CD4-positive, alpha-beta T cell treated with Interleukin-2 at 100 ng/mL for 4 hours (primary cell): ENCODE measurements around the gene MLF1.
"Not testable (repeated sequence)": the region's sequence is repeated elsewhere in the genome, so short reads cannot be mapped to it uniquely, and the experiment has no call there.

Experiments used
- DNase-seq: peaks from one replicate; pipeline ENCODE4 v3.0.0-alpha.2; 2020; ENCODE audit warnings: low spot score

MLF1 gene, protein sequence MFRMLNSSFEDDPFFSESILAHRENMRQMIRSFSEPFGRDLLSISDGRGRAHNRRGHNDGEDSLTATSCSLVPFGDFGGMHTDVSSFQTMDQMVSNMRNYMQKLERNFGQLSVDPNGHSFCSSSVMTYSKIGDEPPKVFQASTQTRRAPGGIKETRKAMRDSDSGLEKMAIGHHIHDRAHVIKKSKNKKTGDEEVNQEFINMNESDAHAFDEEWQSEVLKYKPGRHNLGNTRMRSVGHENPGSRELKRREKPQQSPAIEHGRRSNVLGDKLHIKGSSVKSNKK

GRCh38 chr3:158570999-158571702 is at the start of gene MLF1:
Gene MLF1, plus strand, starts transcription at chr3:158571194. Its CDS starts 107 bp downstream, at chr3:158571301.
- peak; percentile 90 for DNase-seq

DNA sequence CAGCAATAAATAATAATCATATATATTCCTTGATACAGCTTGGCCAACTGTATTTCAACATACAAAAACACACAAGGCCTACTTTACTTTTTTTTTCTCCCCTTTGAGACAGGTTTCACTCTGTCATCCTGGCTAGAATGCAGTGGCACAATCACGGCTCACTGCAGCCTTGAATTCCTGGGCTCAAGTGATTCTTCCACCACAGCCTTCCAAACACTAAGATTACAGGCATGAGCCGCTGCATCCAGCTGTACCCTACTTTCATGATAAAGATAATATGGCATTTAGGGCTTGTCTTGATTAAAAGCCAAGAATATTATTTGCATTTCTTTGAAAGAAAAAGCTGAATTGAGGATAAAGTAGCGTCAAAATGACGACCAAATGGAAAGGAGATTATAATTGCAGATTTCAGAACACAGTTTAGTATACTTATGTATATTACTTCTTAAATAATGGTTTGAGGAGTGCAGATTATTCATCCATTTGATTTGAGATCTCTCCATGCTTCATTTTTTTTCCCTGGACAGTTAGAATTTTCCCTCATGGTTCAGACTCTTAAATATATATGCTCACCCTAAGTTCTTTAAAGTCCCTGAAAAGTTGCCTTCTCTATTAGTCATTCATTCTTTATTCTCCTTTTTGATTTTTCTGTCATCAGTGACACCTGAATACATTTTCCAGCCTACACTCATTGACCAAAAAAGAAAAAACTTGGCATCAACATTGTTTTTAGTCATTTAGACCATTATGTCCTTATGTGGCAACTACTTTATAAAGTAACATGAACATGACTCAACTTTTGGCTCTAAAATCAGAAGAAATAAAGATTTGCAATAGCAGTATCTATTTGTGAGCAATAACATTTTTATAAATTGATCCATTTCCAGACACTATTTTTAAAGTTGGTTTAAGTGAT is 48.5 kb upstream of the MLF1 start:
- no peak for DNase-seq

DNA sequence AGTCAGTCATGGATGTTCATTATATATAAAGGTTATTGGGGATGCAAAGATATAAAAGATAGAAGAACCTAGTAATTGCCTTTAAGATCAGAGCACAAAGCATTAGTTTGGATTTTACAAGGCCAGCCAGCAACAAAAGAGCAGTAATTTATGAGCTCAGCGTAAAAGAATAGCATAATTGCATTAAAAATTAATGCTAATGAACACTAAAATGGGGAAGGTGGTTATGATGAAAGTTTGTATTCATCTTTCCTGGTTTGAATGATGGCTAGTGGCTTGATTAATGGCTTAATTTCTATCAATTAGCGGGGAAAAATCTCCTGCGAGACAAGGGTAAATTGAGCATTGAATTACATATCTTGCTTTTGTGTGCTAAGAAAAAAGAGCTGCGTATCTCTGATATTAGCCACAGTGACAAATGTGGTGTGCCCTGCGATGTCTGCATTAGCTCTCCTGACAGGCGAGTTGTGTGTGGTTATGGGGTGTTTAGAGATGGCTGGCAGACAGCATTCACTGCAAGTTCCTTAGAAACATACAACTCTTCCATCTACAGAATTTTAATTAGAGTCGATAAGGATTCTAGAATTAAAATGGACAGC is 42.8 kb upstream of the MLF1 start:
- no peak for DNase-seq

- DNase-seq, result no peak
Measured at GRCh38 chr3:158531334-158531733, 39.7 kb upstream of the MLF1 start.

GRCh38 chr3:158532099-158532734 is 38.8 kb upstream of the MLF1 start:
- DNase-seq, result no peak

- DNase-seq, result no peak
Measured at GRCh38 chr3:158535918-158536317, 35.1 kb upstream of the MLF1 start.

DNA sequence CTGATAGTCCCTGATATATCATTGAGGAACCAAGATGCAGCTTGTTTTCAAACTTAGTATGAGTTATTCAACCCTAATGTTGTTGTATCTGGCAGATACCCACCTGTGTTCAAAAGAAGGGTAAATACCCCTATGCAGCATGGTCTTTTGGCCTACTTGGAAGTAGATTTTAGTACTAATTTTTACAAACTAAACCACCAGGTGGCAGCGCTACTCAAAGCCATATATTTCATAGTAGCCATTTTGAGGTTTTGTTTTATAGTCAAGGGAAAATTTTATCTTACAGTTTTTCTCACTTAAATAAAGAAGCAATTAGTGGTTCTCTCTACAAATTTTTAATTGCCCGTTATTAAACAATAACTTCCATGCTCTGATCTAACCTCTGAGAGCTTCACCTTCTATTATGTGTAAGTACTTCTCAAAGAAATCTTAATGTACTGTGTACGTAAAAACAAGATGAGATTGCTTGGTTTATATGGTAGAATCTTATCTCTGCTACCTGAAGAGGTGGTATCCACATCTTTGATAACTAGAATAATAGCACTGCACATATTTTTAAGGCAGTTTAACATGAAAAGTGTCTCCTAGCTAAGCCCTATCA is 31.5 kb upstream of the MLF1 start:
- peak; percentile 61 for DNase-seq

- DNase-seq, result no peak
Measured at GRCh38 chr3:158540066-158540465, 30.9 kb upstream of the MLF1 start.

DNA sequence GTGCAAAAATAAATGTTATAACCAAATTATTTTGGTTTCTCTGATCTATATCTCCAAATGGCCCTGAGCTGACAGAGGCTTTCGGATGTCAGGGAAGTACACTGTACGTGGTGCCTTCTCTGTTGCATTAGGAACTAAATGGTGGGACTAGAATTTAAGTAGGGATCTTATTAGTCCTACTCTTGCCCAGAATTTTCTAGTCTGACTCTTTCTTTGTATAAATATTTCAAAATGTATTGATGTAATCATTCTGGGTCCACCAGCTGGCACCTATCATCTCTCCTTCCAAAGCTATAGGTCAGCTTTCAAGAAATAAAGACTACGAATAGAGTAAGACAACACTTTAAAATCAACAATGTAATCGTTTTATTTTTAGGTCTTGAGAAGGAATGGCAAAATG is 22.3 kb upstream of the MLF1 start:
- DNase-seq, result no peak

- not testable (repeated sequence) for DNase-seq
Measured at GRCh38 chr3:158549938-158550337, 21.1 kb upstream of the MLF1 start.

- DNase-seq, result no peak
Measured at GRCh38 chr3:158552124-158552523, 18.9 kb upstream of the MLF1 start.

DNA sequence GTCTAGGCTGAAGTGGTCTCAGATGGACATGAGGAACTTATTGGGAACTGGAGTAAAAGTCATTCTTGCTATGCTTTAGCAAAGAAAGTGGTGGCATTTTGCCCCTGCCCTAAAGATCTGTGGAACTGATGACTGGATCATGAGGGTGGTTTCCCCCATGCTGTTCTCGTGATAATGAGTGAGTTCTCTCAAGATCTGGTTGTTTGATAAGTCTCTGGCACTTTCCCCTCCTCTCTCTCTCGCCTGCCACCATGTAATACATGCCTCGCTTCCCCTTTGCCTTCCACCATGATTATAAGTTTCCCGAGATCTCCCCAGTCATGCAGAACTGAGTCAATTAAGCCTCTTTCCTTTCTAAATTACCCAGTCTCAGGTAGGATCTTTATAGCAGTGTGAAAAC is 11.5 kb upstream of the MLF1 start:
- no peak for DNase-seq

GRCh38 chr3:158560979-158561378 is 10.0 kb upstream of the MLF1 start:
- DNase-seq, result no peak

GRCh38 chr3:158562674-158563073 is 8.3 kb upstream of the MLF1 start:
- no peak for DNase-seq

DNA sequence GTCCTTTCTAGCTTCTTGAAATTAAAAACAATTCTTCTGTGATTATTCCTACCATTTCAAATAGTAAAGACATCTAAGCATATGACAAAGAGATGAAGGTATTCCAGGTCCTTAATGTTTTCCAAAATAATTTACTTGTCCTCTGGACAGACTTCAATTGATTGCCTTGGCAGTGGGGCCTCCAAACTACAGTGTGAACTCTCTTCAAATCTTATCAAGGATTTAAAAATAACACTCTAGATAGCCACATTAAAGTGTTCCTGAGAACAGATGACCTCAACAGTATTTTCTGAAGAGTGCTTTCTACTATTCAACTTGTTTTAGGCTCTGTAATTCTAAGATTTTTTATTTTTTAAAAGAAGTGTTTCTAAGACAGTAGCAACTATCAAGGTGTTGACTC is 7.9 kb upstream of the MLF1 start:
- DNase-seq, result no peak

DNA sequence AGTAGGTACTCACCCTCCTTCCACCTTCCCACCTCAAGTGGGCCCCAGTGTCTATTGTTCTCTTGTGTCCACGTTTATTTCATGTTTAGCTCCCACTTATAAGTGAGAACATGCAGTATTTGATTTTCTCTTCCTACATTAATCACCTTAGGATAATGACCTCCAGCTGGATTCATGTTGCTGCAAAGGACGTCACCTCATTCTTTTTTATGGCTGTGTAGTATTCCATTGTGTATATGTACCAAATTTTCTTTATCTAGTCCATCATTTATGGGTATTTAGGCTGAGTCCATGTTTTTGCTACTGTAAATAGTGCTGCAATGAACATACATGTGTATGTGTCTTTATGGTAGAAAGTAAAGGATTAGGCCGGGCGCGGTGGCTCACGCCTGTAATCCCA is 5.9 kb upstream of the MLF1 start:
- no peak for DNase-seq

DNA sequence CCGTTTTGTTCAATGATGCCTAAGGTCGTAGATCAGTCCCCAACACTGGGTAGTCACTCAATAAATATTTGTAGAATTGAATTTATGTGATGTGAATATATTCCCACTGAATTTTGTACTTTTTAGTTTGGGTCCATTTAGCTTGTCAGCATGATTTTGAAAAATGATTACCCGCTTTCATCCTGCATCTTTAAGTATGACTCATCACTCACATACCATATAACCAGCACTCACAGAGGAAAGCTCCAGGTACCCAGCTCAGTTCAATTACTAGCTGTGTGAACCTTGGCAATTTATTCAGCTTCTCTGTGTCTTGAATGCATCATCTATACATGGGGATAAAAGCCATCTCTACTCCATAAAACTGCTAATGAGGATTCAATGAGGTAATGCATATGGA is 2.2 kb upstream of the MLF1 start:
- DNase-seq, result no peak

DNA sequence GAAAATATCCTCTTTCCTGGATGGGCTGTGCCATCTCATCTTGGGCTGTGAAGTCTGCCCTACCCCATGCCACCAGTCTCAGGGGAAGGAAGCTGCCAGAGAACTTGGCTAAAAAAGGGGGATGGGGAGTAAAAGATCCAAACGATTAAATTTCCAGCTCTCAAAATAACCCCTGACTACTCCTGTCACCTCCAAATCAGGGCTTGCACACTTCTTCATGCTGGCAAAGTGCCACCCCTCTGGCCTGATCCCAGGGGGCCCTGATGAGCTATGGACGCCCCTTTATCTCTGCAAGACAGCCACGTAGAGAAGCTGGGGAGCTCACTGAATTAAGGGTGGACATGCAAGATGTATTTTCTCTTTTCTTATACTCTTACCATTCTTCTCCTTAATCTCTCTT is 1.2 kb upstream of the MLF1 start:
- no peak for DNase-seq

- no peak for DNase-seq
Measured at GRCh38 chr3:158571969-158572765, 1.2 kb downstream of the MLF1 start.

DNA sequence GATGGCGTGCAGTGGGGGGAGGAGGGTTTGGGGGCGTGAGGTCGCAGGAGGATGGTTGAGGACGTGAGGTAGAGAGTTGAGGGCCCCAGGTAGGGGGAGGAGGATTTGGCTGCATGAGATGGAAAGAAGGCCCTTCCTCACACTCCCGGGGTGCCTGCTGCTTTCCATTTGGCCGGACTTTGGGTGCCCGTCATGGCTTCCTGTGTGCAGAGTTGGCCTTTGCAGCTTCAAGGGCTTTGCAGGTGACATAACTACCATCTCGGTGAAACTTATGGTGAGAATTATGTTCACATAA is 1.7 kb downstream of the MLF1 start:
- no peak for DNase-seq

GRCh38 chr3:158573714-158574113 is 2.7 kb downstream of the MLF1 start:
- no peak for DNase-seq
